Thyroid gland (tissue), 4 donors: Measurements from ENCODE around the gene CPVL. TPM values are rescaled to one million over a fixed set of nuclear protein-coding genes. Genes with fewer than 3 reads are reported as not detected.
A peak's percentile ranks its signal among the peaks of the same experiment; 100 is the strongest.

ENCODE experiments used
- DNase-seq, 2 donors: peaks; one replicate each; pipeline ENCODE4 v3.0.0-alpha.2; 2019
- H3K27ac ChIP-seq, 3 donors: fragments of 200-600 bp; sonication (generic); 1 replicate in 2 of 3; 2 replicates in 1 of 3; pipeline ENCODE4 v1.5.1; 2016 to 2019; ENCODE audit warnings: mild to moderate bottlenecking in 1 of 3, moderate library complexity in 1 of 3
- H3K27me3 ChIP-seq: fragments of 200-600 bp; sonication (generic); one replicate; pipeline ENCODE4 v1.5.1; 2019
- H3K36me3 ChIP-seq, 2 donors: fragments of 200-600 bp; sonication (generic); one replicate each; pipeline ENCODE4 v1.5.1; 2016 to 2019
- H3K4me1 ChIP-seq, 2 donors: fragments of 200-600 bp; sonication (generic); one replicate each; pipeline ENCODE4 v1.5.1; 2017 to 2019
- H3K4me3 ChIP-seq, 3 donors: fragments of 200-600 bp; sonication (generic); replicated peaks in 1 of 3; 1 replicate in 2 of 3; 2 replicates in 1 of 3; pipeline ENCODE4 v1.5.1; 2016; ENCODE audit warnings: mild to moderate bottlenecking in 1 of 3
- H3K9me3 ChIP-seq: fragments of 200-600 bp; sonication (generic); one replicate; pipeline ENCODE4 v1.5.1; 2017
- POLR2A ChIP-seq, 2 donors: fragments of 450-650 bp; IDR thresholded peaks; one replicate each; pipeline ENCODE4 v1.6.1; 2017; ENCODE audit warnings: antibody characterized with exemption in 2 of 2, mild to moderate bottlenecking in 2 of 2, moderate library complexity in 1 of 2
- WGBS, 2 donors: methylation state at CpG; one replicate each; pipeline ENCODE4 v1.1.5; 2017; 5-methylcytosine and 5-hydroxymethylcytosine counted together
- intact Hi-C: fragments of 100-400 bp; cut with DNase I; formaldehyde crosslinking; loops from one replicate; pipeline ENCODE4 v1.15.1; 2023
- total RNA-seq, 4 donors: library from RNA; depleted of rRNA; stranded (reverse); fragments of >200 nt; gene quantifications; one replicate each; pipeline ENCODE4 v1.2.3, GENCODE V29; 2016
- TF ChIP-seq, protein P1 (sequence below), 6 experiments: fragments of 200-600 bp in 3 of 6; fragments of 450-650 bp in 3 of 6; sonication (generic) in 3 of 6; IDR thresholded peaks; one replicate each; pipeline ENCODE4 v1.5.1; 2016 to 2019; ENCODE audit warnings: antibody characterized with exemption in 6 of 6, mild to moderate bottlenecking in 2 of 6, inconsistent platforms in 1 of 6, moderate library complexity in 1 of 6

The CPVL gene
- total RNA-seq, 4 donors from 2014 or later: 79.8 to 182 (median 111) TPM

DNA sequence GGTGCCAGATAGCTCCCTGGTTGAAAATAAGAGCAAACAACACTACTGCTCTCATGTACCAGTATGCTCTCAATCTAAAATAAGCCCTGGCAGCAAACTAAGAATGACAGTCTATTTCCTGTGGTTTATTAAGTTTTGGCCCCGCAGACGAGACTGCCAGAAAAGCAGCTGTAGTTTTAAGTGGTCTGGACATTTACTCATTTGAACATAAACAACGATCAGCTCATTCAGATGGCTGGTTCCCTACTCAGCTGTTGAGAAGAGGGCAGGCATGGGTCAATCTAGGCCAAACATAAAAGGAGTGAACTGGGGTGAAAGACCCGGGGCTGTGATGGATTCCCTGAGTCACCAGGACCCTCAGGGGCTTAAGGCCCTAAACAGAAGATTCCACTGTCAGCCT is 192.7 kb downstream of the CPVL start:
- Histone ChIP-seq H3K9me3 (no peaks in the 10 kb centered on the region), H3K27ac (peak overlapping the region; percentile 14 to 40 (median 19)), H3K4me1 (peaks cover 19 to 37% of the 10 kb centered on the region in 2 donors), H3K4me3 (no peak overlapping the region), H3K27me3 (no peaks in the 10 kb centered on the region), H3K36me3 (no peaks in the 10 kb centered on the region)
- WGBS, 2 donors: 25 to 31% methylated on average over 4 of the region's 4 CpGs
- DNase-seq: no peak
- no peak for TF ChIP-seq POLR2A (IDR thresholded peaks at IDR 0.05)
- TF ChIP-seq, protein P1, sequence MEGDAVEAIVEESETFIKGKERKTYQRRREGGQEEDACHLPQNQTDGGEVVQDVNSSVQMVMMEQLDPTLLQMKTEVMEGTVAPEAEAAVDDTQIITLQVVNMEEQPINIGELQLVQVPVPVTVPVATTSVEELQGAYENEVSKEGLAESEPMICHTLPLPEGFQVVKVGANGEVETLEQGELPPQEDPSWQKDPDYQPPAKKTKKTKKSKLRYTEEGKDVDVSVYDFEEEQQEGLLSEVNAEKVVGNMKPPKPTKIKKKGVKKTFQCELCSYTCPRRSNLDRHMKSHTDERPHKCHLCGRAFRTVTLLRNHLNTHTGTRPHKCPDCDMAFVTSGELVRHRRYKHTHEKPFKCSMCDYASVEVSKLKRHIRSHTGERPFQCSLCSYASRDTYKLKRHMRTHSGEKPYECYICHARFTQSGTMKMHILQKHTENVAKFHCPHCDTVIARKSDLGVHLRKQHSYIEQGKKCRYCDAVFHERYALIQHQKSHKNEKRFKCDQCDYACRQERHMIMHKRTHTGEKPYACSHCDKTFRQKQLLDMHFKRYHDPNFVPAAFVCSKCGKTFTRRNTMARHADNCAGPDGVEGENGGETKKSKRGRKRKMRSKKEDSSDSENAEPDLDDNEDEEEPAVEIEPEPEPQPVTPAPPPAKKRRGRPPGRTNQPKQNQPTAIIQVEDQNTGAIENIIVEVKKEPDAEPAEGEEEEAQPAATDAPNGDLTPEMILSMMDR (IDR thresholded peaks at IDR 0.05): no peak
- intact Hi-C loops: no loop called here

Other genes with a start within 250 kb of the CPVL start
- gene TRIL, start 188.2 kb downstream of the CPVL start, total RNA-seq: 10 to 100 TPM in 1 of 4 donors, 1 to 10 TPM in 3; 3.3 to 11.0 (median 9.7) TPM
- 10 to 100 TPM; 11.7 to 54.3 (median 41.4) TPM for gene CHN2, start 48.2 kb upstream of the CPVL start, total RNA-seq